Gastrocnemius medialis (tissue), 4 donors: ENCODE measurements around the gene UBN1.

Experiments
- CTCF ChIP-seq, 5 experiments: fragments of 450-650 bp in 3 of 5; fragments of 200-600 bp in 2 of 5; sonication (generic) in 2 of 5; IDR thresholded peaks in 4 of 5; conservative IDR thresholded peaks in 1 of 5; 1 replicate in 4 of 5; 2 replicates in 1 of 5; pipeline ENCODE4 v1.5.1; 2016 to 2019; ENCODE audit warnings: antibody characterized with exemption in 5 of 5, mild to moderate bottlenecking in 3 of 5, moderate library complexity in 3 of 5
- POLR2A ChIP-seq, 2 donors: fragments of 450-650 bp; IDR thresholded peaks; one replicate each; pipeline ENCODE4 v1.6.1; 2017; ENCODE audit warnings: antibody characterized with exemption in 2 of 2, mild to moderate bottlenecking in 2 of 2, moderate library complexity in 2 of 2

GRCh38 chr16:4882000-4882632 is 34.8 kb downstream of the UBN1 start:
- TF ChIP-seq CTCF (IDR thresholded peaks at IDR 0.05 in 4 of 5, conservative IDR thresholded peaks at IDR 0.05 in 1 of 5) (no peak), POLR2A (IDR thresholded peaks at IDR 0.05) (no peak)
